PC-9 (cell line): ENCODE results near the gene PTPN1. TPM values are rescaled to one million over a fixed set of nuclear protein-coding genes. Genes with fewer than 3 reads are reported as not detected.
A peak's percentile ranks its signal among the peaks of the same experiment; 100 is the strongest.

Experiments used
- BruUV-seq: library from RNA; stranded (reverse); fragments of 400-500 nt; replicated peaks from 2 replicates; lab custom pipeline; 2021; lab: Mats Ljungman, UMichigan
- CTCF ChIA-PET: fragments of 300-600 bp; sonication (Branson Sonifier 250); formaldehyde crosslinking; loops from one replicate; lab custom pipeline; 2022; ENCODE audit warnings: antibody characterized with exemption; lab: Charles Lee
- POLR2A ChIA-PET: fragments of 300-600 bp; sonication (Branson Sonifier 250); formaldehyde crosslinking; loops from one replicate; lab custom pipeline; 2022; ENCODE audit warnings: antibody characterized with exemption; ENCODE audit not compliant: unreplicated experiment; lab: Charles Lee
- DNase-seq, 2 experiments: peaks; one replicate each; pipeline versions ENCODE4 v3.0.0 to v3.0.0-alpha.2; 2015 to 2022; ENCODE audit warnings: mixed read lengths in 1 of 2
- H2AFZ ChIP-seq: fragments of 200-600 bp; sonication (generic); 2 replicates; pipeline ENCODE4 v1.8.1; 2017; ENCODE audit warnings: antibody characterized with exemption
- H3F3A ChIP-seq: fragments of 200-600 bp; sonication (generic); 2 replicates; pipeline ENCODE4 v1.8.1; 2017; ENCODE audit warnings: antibody characterized with exemption, mild to moderate bottlenecking, low read depth; ENCODE audit not compliant: insufficient read depth
- H3K27ac ChIP-seq: fragments of 200-600 bp; sonication (generic); 2 replicates; pipeline ENCODE4 v1.6.1; 2016; ENCODE audit warnings: mixed run types
- H3K27me3 ChIP-seq: fragments of 200-600 bp; sonication (generic); 2 replicates; pipeline ENCODE4 v1.6.1; 2016; ENCODE audit warnings: low read depth, mixed run types; ENCODE audit not compliant: insufficient read depth
- H3K36me3 ChIP-seq: fragments of 200-600 bp; sonication (generic); 2 replicates; pipeline ENCODE4 v1.6.1; 2016; ENCODE audit warnings: low read depth, mixed run types
- H3K4me1 ChIP-seq: fragments of 200-600 bp; sonication (generic); replicated peaks from 2 replicates; pipeline ENCODE4 v1.6.1; 2016; ENCODE audit warnings: mixed run types; ENCODE audit not compliant: insufficient read depth
- H3K4me2 ChIP-seq: fragments of 200-600 bp; sonication (generic); 2 replicates; pipeline ENCODE4 v1.6.1; 2017; ENCODE audit warnings: mixed run types
- H3K4me3 ChIP-seq: fragments of 200-600 bp; sonication (generic); 2 replicates; pipeline ENCODE4 v1.6.1; 2016; ENCODE audit warnings: mixed run types
- H3K79me2 ChIP-seq: fragments of 200-600 bp; sonication (generic); 2 replicates; pipeline ENCODE4 v1.6.1; 2017; ENCODE audit warnings: low read depth, mixed run types
- H3K9me2 ChIP-seq: fragments of 200-600 bp; sonication (generic); 2 replicates; pipeline ENCODE4 v1.8.1; 2017; ENCODE audit warnings: mild to moderate bottlenecking; ENCODE audit not compliant: insufficient read depth
- H3K9me3 ChIP-seq: fragments of 200-600 bp; sonication (generic); 2 replicates; pipeline ENCODE4 v1.8.1; 2016; ENCODE audit warnings: low read depth; ENCODE audit not compliant: insufficient read depth
- H4K20me1 ChIP-seq: fragments of 200-600 bp; sonication (generic); 2 replicates; pipeline ENCODE4 v1.8.1; 2017; ENCODE audit not compliant: insufficient read depth
- CTCF ChIP-seq: fragments of 200-600 bp; sonication (generic); conservative IDR thresholded peaks from 2 replicates; pipeline ENCODE4 v1.6.1; 2017; ENCODE audit warnings: mixed run types, antibody characterized with exemption, mild to moderate bottlenecking, moderate library complexity
- EZH2 ChIP-seq: fragments of 200-600 bp; sonication (generic); IDR thresholded peaks from 2 replicates; pipeline ENCODE4 v1.8.0; 2017; ENCODE audit warnings: antibody characterized with exemption, low read depth
- intact Hi-C: fragments of 100-400 bp; cut with micrococcal nuclease; formaldehyde crosslinking; loops from one replicate; pipeline ENCODE4 v1.10.0; 2022; ENCODE audit not compliant: unreplicated experiment
- total RNA-seq: library from RNA; stranded (reverse); gene quantifications from 2 replicates; pipeline ENCODE4 v1.2.3, GENCODE V29; 2021

PTPN1 gene
- total RNA-seq, 1 experiment from 2014 or later, result 59.8 TPM

- CTCF ChIA-PET, result no interaction called here
- POLR2A ChIA-PET, result no interaction called here
- peaks cover 61% of the 10 kb centered on the region for H3K79me2 ChIP-seq
Observed at GRCh38 chr20:50547964-50548363, 37.8 kb downstream of the PTPN1 start.

GRCh38 chr20:50548396-50548795 is 38.2 kb downstream of the PTPN1 start:
- Histone ChIP-seq H3F3A (peaks cover 11% of the 10 kb centered on the region; the same call in 1 of the 2 replicates), H3K79me2 (peaks cover 61% of the 10 kb centered on the region), H4K20me1 (no peaks in the 10 kb centered on the region), H3K9me3 (no peaks in the 10 kb centered on the region), H3K4me3 (no peak overlapping the region), H3K36me3 (0 out of 2 replicates have a peak, but pooled peaks cover 10% of the 10 kb centered on the region), H2AFZ (no peak overlapping the region), H3K27ac (no peak overlapping the region), H3K27me3 (no peaks in the 10 kb centered on the region), H3K4me1 (no peaks in the 10 kb centered on the region), H3K4me2 (no peak overlapping the region), H3K9me2 (no peaks in the 10 kb centered on the region)
- intact Hi-C loops, result no loop called here
- DNase-seq, result no peak
- no TSS peak for BruUV-seq
- ChIA-PET POLR2A (no interaction called here), CTCF (no interaction called here)
- TF ChIP-seq EZH2 (no peak), CTCF (no peak)

More at GRCh38 chr20:50547964-50548363, 37.8 kb downstream of the PTPN1 start:
- intact Hi-C loops, result no loop called here
- Histone ChIP-seq H3K9me3 (no peaks in the 10 kb centered on the region), H3F3A (peaks cover 11% of the 10 kb centered on the region; the same call in 1 of the 2 replicates), H3K4me1 (no peaks in the 10 kb centered on the region), H3K27ac (no peak overlapping the region), H3K4me3 (no peak overlapping the region), H3K27me3 (no peaks in the 10 kb centered on the region), H3K36me3 (0 out of 2 replicates have a peak, but pooled peaks cover 10% of the 10 kb centered on the region), H2AFZ (no peak overlapping the region), H4K20me1 (no peaks in the 10 kb centered on the region), H3K4me2 (no peak overlapping the region), H3K9me2 (no peaks in the 10 kb centered on the region)
- DNase-seq, result no peak
- no peak for TF ChIP-seq EZH2
- TF ChIP-seq CTCF, result no peak
- no TSS peak for BruUV-seq

- DNase-seq, result no peak
- no peaks in the 10 kb centered on the region for H3K9me2 ChIP-seq
- no peaks in the 10 kb centered on the region for H3K4me1 ChIP-seq
- 0 out of 2 replicates have a peak, but pooled peaks cover 10% of the 10 kb centered on the region for H3K36me3 ChIP-seq
- POLR2A ChIA-PET, result interaction anchor here (0.7 kb wide), 1 partner anchor 68 kb away, joined by 6 read pairs; no protein-coding TSS in a partner anchor
- intact Hi-C loops, result loop anchor here (10.0 kb wide), 1 partner anchor 1856 kb away; no protein-coding TSS in a partner anchor
- no peaks in the 10 kb centered on the region for H3K27me3 ChIP-seq
- H4K20me1 ChIP-seq, result no peaks in the 10 kb centered on the region
- no peak overlapping the region for H3K4me3 ChIP-seq
- peaks cover 43% of the 10 kb centered on the region for H3K79me2 ChIP-seq
- H3K9me3 ChIP-seq, result no peaks in the 10 kb centered on the region
- no peak for TF ChIP-seq CTCF
- BruUV-seq, result no TSS peak
- CTCF ChIA-PET, result interaction anchor here (0.6 to 0.9 kb wide), 2 partner anchors 11 to 87 kb away, joined by 3 to 13 read pairs; no protein-coding TSS in a partner anchor
- H3K27ac ChIP-seq, result peak overlapping the region; percentile 14; the same call in 1 of the 2 replicates
- H3F3A ChIP-seq, result peaks cover 11% of the 10 kb centered on the region; the same call in 1 of the 2 replicates
- H2AFZ ChIP-seq, result no peak overlapping the region
- H3K4me2 ChIP-seq, result no peak overlapping the region
Observed at GRCh38 chr20:50550531-50550930, 40.3 kb downstream of the PTPN1 start.
